Astrocyte (in vitro differentiated cells and primary cell): ENCODE results near the gene RPS6KA4.

Source experiments
- CTCF ChIP-seq: IDR thresholded peaks from 2 replicates; pipeline ENCODE4 v1.5.1; 2011; ENCODE audit warnings: low read depth, mild to moderate bottlenecking, inconsistent platforms, low read length, moderate library complexity; ENCODE audit not compliant: insufficient read depth
- EZH2 ChIP-seq: IDR thresholded peaks from 2 replicates; pipeline ENCODE4 v1.6.1; 2012; ENCODE audit warnings: mild to moderate bottlenecking, low read length, inconsistent platforms; ENCODE audit not compliant: insufficient read depth

GRCh38 chr11:64389851-64390250, 30.9 kb downstream of the RPS6KA4 start:
- TF ChIP-seq CTCF, result no peak
- no peak for TF ChIP-seq EZH2
